Lung (tissue), 12 donors: ENCODE measurements around the gene BRF1. TPM values are rescaled to one million over a fixed set of nuclear protein-coding genes. Genes with fewer than 3 reads are reported as not detected.

Experiments used
- ATAC-seq: fragments of 200-7000 bp; cut with Tn5 transposase; one replicate; pipeline ENCODE4 v1.9.1; 2020; ENCODE audit warnings: moderate number of reproducible peaks; ENCODE audit not compliant: insufficient read depth, low FRiP score
- DNase-seq, 3 donors: peaks; one replicate each; pipeline ENCODE4 v3.0.0-alpha.2; 2013 to 2017
- H3K27ac ChIP-seq, 2 donors: one replicate each; pipeline ENCODE4 v1.5.1; 2013; ENCODE audit warnings: mild to moderate bottlenecking in 2 of 2, moderate library complexity in 2 of 2, control low read depth in 1 of 2, inconsistent platforms in 1 of 2, low read depth in 1 of 2, low read length in 1 of 2
- H3K27me3 ChIP-seq, 3 donors: one replicate each; pipeline ENCODE4 v1.5.1; 2013; ENCODE audit warnings: low read length in 2 of 3; ENCODE audit not compliant: control insufficient read depth in 3 of 3, insufficient read depth in 3 of 3
- H3K36me3 ChIP-seq, 4 donors: one replicate each; pipeline ENCODE4 v1.5.1; 2013; ENCODE audit warnings: low read length in 4 of 4, mild to moderate bottlenecking in 1 of 4, moderate library complexity in 1 of 4; ENCODE audit not compliant: control insufficient read depth in 4 of 4, insufficient read depth in 4 of 4
- H3K4me1 ChIP-seq, 5 donors: one replicate each; pipeline ENCODE4 v1.5.1; 2013; ENCODE audit warnings: low read length in 5 of 5, mild to moderate bottlenecking in 2 of 5, moderate library complexity in 1 of 5; ENCODE audit not compliant: control insufficient read depth in 5 of 5, insufficient read depth in 5 of 5
- H3K4me3 ChIP-seq: one replicate; pipeline ENCODE4 v1.5.1; 2013; ENCODE audit warnings: mild to moderate bottlenecking, control low read depth, moderate library complexity
- H3K9ac ChIP-seq, 2 donors: one replicate each; pipeline ENCODE4 v1.5.1; 2013; ENCODE audit warnings: low read length in 2 of 2, control low read depth in 1 of 2; ENCODE audit not compliant: insufficient read depth in 1 of 2
- H3K9me3 ChIP-seq, 4 donors: one replicate each; pipeline ENCODE4 v1.5.1; 2013; ENCODE audit warnings: low read length in 3 of 4, mild to moderate bottlenecking in 1 of 4, moderate library complexity in 1 of 4; ENCODE audit not compliant: control insufficient read depth in 4 of 4, insufficient read depth in 3 of 4
- CTCF ChIP-seq: IDR thresholded peaks from 2 replicates; pipeline ENCODE4 v1.5.1; 2012; ENCODE audit warnings: mild to moderate bottlenecking; ENCODE audit errors: control extremely low read depth, extremely low read depth
- WGBS, 2 donors: extraction: QIAGEN DNeasy Blood & Tissue Kit; methylation state at CpG; one replicate each; pipeline ENCODE4 v1.1.7; 2013; 5-methylcytosine and 5-hydroxymethylcytosine counted together
- polyA plus RNA-seq, 2 donors: library from polyadenylated mRNA; stranded (reverse); fragments of 200-250 nt; gene quantifications; one replicate each; pipeline ENCODE4 v1.2.1, GENCODE V29; 2013
- total RNA-seq, 2 donors: library from RNA; depleted of rRNA in 1 of 2; stranded (reverse); fragments of >200 nt in 1 of 2; gene quantifications; one replicate each; pipeline ENCODE4 v1.2.1, GENCODE V29; 2014 to 2021
- donor health status: control.
- donor health status: control.
- donor health status: Bipolar disorder and iron deficiency.
- donor health status: healthy.
- donor health status: DM: yes; HTN: yes; CAD: no.

Gene BRF1
- total and polyA plus RNA-seq, 4 donors: 14.2 to 55.3 (median 37.2) TPM

GRCh38 chr14:105168979-105169507 lies 131.8 kb downstream of the BRF1 start:
- WGBS, 2 donors: 7 to 8% methylated on average over 36 to 54 of the region's 54 CpGs
- ATAC-seq (no peak), DNase-seq (peak in 1 of 3 donors; percentile 35)
- no peak overlapping the region for H3K9ac ChIP-seq
- H3K9me3 ChIP-seq: no peaks in the 10 kb centered on the region
- H3K4me3 ChIP-seq: no peak overlapping the region
- H3K4me1 ChIP-seq: peaks cover 0 to 34% (median 16%) of the 10 kb centered on the region in 5 donors
- H3K27me3 ChIP-seq: peaks cover 0 to 7% (median 5%) of the 10 kb centered on the region in 3 donors
- peak; percentile 17 for TF ChIP-seq CTCF
- H3K27ac ChIP-seq: no peak overlapping the region
- H3K36me3 ChIP-seq: no peaks in the 10 kb centered on the region

- no peak for DNase-seq
- H3K27me3 ChIP-seq: peaks cover 0 to 7% (median 5%) of the 10 kb centered on the region in 3 donors
- no peak for ATAC-seq
- H3K27ac ChIP-seq: no peak within 1 kb of the TSS
- no peaks in the 10 kb centered on the region for H3K36me3 ChIP-seq
- no peak for TF ChIP-seq CTCF
- 0 to 1% methylated on average over 10 to 84 of the region's 84 CpGs for WGBS, 2 donors
- no peak within 1 kb of the TSS for H3K9ac ChIP-seq
- H3K4me3 ChIP-seq: peak within 1 kb of the TSS; percentile 60
- peaks cover 0 to 30% (median 16%) of the 10 kb centered on the region in 5 donors for H3K4me1 ChIP-seq
- no peaks in the 10 kb centered on the region for H3K9me3 ChIP-seq
These were observed 132.3 kb downstream of the BRF1 start, which contains the start of gene JAG2 for GRCh38 chr14:105168496-105168978. Gene JAG2 (minus strand): TSS chr14:105168776. CDS start chr14:105168420, 356 bp downstream.

- TF ChIP-seq CTCF: no peak
- DNase-seq: no peak
- Histone ChIP-seq H3K4me3 (peak overlapping the region; percentile 60), H3K27me3 (peaks cover 0 to 7% (median 5%) of the 10 kb centered on the region in 3 donors), H3K4me1 (peaks cover 0 to 30% (median 16%) of the 10 kb centered on the region in 5 donors), H3K27ac (no peak overlapping the region), H3K36me3 (no peaks in the 10 kb centered on the region), H3K9ac (no peak overlapping the region), H3K9me3 (no peaks in the 10 kb centered on the region)
- ATAC-seq: no peak
- 0% methylated on average over 46 of the region's 46 CpGs; no CpG with 5 or more reads in 1 of the 2 donors for WGBS, 2 donors
These were observed 132.7 kb downstream of the BRF1 start for GRCh38 chr14:105168093-105168420.
